ENCODE data around the gene FOSL2. TPM values are rescaled to one million over a fixed set of nuclear protein-coding genes. Genes with fewer than 3 reads are reported as not detected.

The FOSL2 gene
- polyA plus RNA-seq, 1 of the 3 experiments (the other 2 are of a cell fraction) = 41.7 TPM

- Histone ChIP-seq H4K20me1 (ENCODE audit: insufficient read depth) (no peaks in the 10 kb centered on the region), H3K27ac (ENCODE audit: low read depth in 2 of 2, low read length in 1 of 2) (no peak overlapping the region), H3K9me2 (no peaks in the 10 kb centered on the region), H3F3A (replicated peaks; ENCODE audit: insufficient read depth) (peaks cover 5% of the 10 kb centered on the region), H3K9ac (no peak overlapping the region), H3K36me3 (replicated peaks in 1 of 2; ENCODE audit: control insufficient read depth in 1 of 2, insufficient read depth in 2 of 2, low read length in 1 of 2) (no peaks in the 10 kb centered on the region), H3K4me1 (ENCODE audit: control insufficient read depth in 1 of 2, insufficient read depth in 2 of 2, low read depth in 1 of 2, low read length in 1 of 2) (no peaks in the 10 kb centered on the region), H3K27me3 (ENCODE audit: insufficient read depth) (no peaks in the 10 kb centered on the region), H3K4me3 (ENCODE audit: low read depth in 2 of 2, low read length in 1 of 2) (no peak overlapping the region), H3K9me3 (no peaks in the 10 kb centered on the region), H3K79me2 (ENCODE audit: insufficient read depth) (no peaks in the 10 kb centered on the region), H3K4me2 (no peak overlapping the region), H2AFZ (ENCODE audit: low read depth) (no peak overlapping the region)
- WGBS (ENCODE audit: low lambda C conversion rate) = 62% methylated on average over 6 of the region's 6 CpGs
- CTCF ChIA-PET = interaction anchor here (1.8 kb wide), 1 partner anchor 18 kb away, joined by 4 read pairs; no protein-coding TSS in a partner anchor
- POLR2A ChIA-PET = no interaction called here
- TF ChIP-seq REST (IDR thresholded peaks at IDR 0.05; ENCODE audit: low read depth, low read length) = no peak
- TF ChIP-seq, protein P1, sequence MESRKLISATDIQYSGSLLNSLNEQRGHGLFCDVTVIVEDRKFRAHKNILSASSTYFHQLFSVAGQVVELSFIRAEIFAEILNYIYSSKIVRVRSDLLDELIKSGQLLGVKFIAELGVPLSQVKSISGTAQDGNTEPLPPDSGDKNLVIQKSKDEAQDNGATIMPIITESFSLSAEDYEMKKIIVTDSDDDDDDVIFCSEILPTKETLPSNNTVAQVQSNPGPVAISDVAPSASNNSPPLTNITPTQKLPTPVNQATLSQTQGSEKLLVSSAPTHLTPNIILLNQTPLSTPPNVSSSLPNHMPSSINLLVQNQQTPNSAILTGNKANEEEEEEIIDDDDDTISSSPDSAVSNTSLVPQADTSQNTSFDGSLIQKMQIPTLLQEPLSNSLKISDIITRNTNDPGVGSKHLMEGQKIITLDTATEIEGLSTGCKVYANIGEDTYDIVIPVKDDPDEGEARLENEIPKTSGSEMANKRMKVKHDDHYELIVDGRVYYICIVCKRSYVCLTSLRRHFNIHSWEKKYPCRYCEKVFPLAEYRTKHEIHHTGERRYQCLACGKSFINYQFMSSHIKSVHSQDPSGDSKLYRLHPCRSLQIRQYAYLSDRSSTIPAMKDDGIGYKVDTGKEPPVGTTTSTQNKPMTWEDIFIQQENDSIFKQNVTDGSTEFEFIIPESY (IDR thresholded peaks at IDR 0.05; ENCODE audit: borderline replicate concordance, low read depth) = no peak
- no peak for TF ChIP-seq RAD21 (IDR thresholded peaks at IDR 0.05; ENCODE audit: low read length)
- TF ChIP-seq, protein P2, sequence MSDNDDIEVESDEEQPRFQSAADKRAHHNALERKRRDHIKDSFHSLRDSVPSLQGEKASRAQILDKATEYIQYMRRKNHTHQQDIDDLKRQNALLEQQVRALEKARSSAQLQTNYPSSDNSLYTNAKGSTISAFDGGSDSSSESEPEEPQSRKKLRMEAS (IDR thresholded peaks at IDR 0.05; ENCODE audit: low read depth) = no peak
- TF ChIP-seq CHD2 (IDR thresholded peaks at IDR 0.05; ENCODE audit: low read length, partially characterized antibody) = no peak
- TF ChIP-seq SIN3A (IDR thresholded peaks at IDR 0.05; ENCODE audit: borderline replicate concordance, low read depth, low read length) = no peak
- TF ChIP-seq RXRA (IDR thresholded peaks at IDR 0.05; ENCODE audit: borderline replicate concordance, low read depth) = no peak
- TF ChIP-seq YY1 (IDR thresholded peaks at IDR 0.05; ENCODE audit: low read depth) = no peak
- DNase-seq = no peak
Measured at GRCh38 chr2:28430788-28431418, 38.2 kb downstream of the FOSL2 start.

- no peaks in the 10 kb centered on the region for H3K9me3 ChIP-seq
- 71% methylated on average over 4 of the region's 4 CpGs for WGBS (ENCODE audit: low lambda C conversion rate)
- no peaks in the 10 kb centered on the region for H3K79me2 ChIP-seq (ENCODE audit: insufficient read depth)
- POLR2A ChIA-PET = no interaction called here
- no peak overlapping the region for H3K27ac ChIP-seq (ENCODE audit: low read depth in 2 of 2, low read length in 1 of 2)
- CTCF ChIA-PET = interaction anchor here (1.6 kb wide), 1 partner anchor 748 kb away, joined by 5 read pairs; no protein-coding TSS in a partner anchor
- H3K36me3 ChIP-seq (replicated peaks in 1 of 2; ENCODE audit: control insufficient read depth in 1 of 2, insufficient read depth in 2 of 2, low read length in 1 of 2) = no peaks in the 10 kb centered on the region
- peaks cover 0 to 3% of the 10 kb centered on the region in 2 experiments; a peak in 1 of 4 replicates for H3K4me1 ChIP-seq (ENCODE audit: control insufficient read depth in 1 of 2, insufficient read depth in 2 of 2, low read depth in 1 of 2, low read length in 1 of 2)
- no peaks in the 10 kb centered on the region for H3K27me3 ChIP-seq (ENCODE audit: insufficient read depth)
- H3F3A ChIP-seq (replicated peaks; ENCODE audit: insufficient read depth) = peaks cover 5% of the 10 kb centered on the region
- no peaks in the 10 kb centered on the region for H3K9me2 ChIP-seq
- H4K20me1 ChIP-seq (ENCODE audit: insufficient read depth) = no peaks in the 10 kb centered on the region
- H3K4me3 ChIP-seq (ENCODE audit: low read depth in 2 of 2, low read length in 1 of 2) = no peak overlapping the region
- H2AFZ ChIP-seq (ENCODE audit: low read depth) = no peak overlapping the region
- no peak overlapping the region for H3K9ac ChIP-seq
- DNase-seq = no peak
- H3K4me2 ChIP-seq = no peak overlapping the region
- TF ChIP-seq MXI1 (IDR thresholded peaks at IDR 0.05; ENCODE audit: low read depth, low read length) (no peak), TCF12 (IDR thresholded peaks at IDR 0.05) (no peak), NFIC (IDR thresholded peaks at IDR 0.05; ENCODE audit: borderline replicate concordance) (no peak), ELF1 (IDR thresholded peaks at IDR 0.05) (no peak), MEF2A (IDR thresholded peaks at IDR 0.05; ENCODE audit: borderline replicate concordance, low read depth) (no peak), EP300 (IDR thresholded peaks at IDR 0.05; ENCODE audit: borderline replicate concordance in 1 of 2, low read depth in 1 of 2, low read length in 1 of 2) (no peak), CHD2 (IDR thresholded peaks at IDR 0.05; ENCODE audit: low read length, partially characterized antibody) (no peak), FOXM1 (IDR thresholded peaks at IDR 0.05; ENCODE audit: low read depth) (no peak), EZH2phosphoT487 (IDR thresholded peaks at IDR 0.05; ENCODE audit: borderline replicate concordance, low read depth) (no peak), RAD21 (IDR thresholded peaks at IDR 0.05; ENCODE audit: low read length) (no peak), JUND (IDR thresholded peaks at IDR 0.05) (no peak)
- TF ChIP-seq, protein P3, sequence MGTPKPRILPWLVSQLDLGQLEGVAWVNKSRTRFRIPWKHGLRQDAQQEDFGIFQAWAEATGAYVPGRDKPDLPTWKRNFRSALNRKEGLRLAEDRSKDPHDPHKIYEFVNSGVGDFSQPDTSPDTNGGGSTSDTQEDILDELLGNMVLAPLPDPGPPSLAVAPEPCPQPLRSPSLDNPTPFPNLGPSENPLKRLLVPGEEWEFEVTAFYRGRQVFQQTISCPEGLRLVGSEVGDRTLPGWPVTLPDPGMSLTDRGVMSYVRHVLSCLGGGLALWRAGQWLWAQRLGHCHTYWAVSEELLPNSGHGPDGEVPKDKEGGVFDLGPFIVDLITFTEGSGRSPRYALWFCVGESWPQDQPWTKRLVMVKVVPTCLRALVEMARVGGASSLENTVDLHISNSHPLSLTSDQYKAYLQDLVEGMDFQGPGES (IDR thresholded peaks at IDR 0.05; ENCODE audit: low read depth, low read length) = no peak
- TF ChIP-seq, protein P1 (IDR thresholded peaks at IDR 0.05; ENCODE audit: borderline replicate concordance, low read depth) = no peak
Measured at GRCh38 chr2:28431741-28432140, 39.1 kb downstream of the FOSL2 start.
